Measurements from ENCODE around the gene OIT3.

- TF ChIP-seq POLR2A (IDR thresholded peaks at IDR 0.05) (no peak), POLR2AphosphoS5 (IDR thresholded peaks at IDR 0.05) (no peak)
- TF ChIP-seq, protein P1, sequence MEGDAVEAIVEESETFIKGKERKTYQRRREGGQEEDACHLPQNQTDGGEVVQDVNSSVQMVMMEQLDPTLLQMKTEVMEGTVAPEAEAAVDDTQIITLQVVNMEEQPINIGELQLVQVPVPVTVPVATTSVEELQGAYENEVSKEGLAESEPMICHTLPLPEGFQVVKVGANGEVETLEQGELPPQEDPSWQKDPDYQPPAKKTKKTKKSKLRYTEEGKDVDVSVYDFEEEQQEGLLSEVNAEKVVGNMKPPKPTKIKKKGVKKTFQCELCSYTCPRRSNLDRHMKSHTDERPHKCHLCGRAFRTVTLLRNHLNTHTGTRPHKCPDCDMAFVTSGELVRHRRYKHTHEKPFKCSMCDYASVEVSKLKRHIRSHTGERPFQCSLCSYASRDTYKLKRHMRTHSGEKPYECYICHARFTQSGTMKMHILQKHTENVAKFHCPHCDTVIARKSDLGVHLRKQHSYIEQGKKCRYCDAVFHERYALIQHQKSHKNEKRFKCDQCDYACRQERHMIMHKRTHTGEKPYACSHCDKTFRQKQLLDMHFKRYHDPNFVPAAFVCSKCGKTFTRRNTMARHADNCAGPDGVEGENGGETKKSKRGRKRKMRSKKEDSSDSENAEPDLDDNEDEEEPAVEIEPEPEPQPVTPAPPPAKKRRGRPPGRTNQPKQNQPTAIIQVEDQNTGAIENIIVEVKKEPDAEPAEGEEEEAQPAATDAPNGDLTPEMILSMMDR (IDR thresholded peaks at IDR 0.05), result no peak
Measured at GRCh38 chr10:72906446-72906845, 12.9 kb downstream of the OIT3 start.
